Keratinocyte (primary cell): ENCODE measurements around the gene APOB.

Source experiments
- CTCF ChIP-seq, 3 experiments: IDR thresholded peaks in 1 of 3; conservative IDR thresholded peaks in 1 of 3; optimal IDR thresholded peaks in 1 of 3; 2 replicates in 2 of 3; 3 replicates in 1 of 3; pipeline versions ENCODE3 to v1.5.1; 2011; ENCODE audit warnings: low read length in 3 of 3, mild to moderate bottlenecking in 3 of 3, moderate library complexity in 2 of 3, control low read depth in 1 of 3, inconsistent platforms in 1 of 3; ENCODE audit not compliant: insufficient read depth in 2 of 3; ENCODE audit errors: extremely low read depth in 1 of 3
- EZH2 ChIP-seq: IDR thresholded peaks from one replicate; pipeline ENCODE4 v1.6.1; 2012; ENCODE audit warnings: inconsistent platforms, mild to moderate bottlenecking, low read length, moderate library complexity

- TF ChIP-seq CTCF (optimal IDR thresholded peaks at IDR 0.05 in 1 of 3, IDR thresholded peaks at IDR 0.05 in 1 of 3, conservative IDR thresholded peaks at IDR 0.05 in 1 of 3; ENCODE audit: extremely low read depth in 1 of 3, insufficient read depth in 2 of 3, low read length in 3 of 3) (no peak), EZH2 (no peak)
Observed at GRCh38 chr2:21004181-21004572, 39.7 kb downstream of the APOB start.
